ACC112 (cell line): ENCODE results near the gene GRIN1.
"Not testable (repeated sequence)": the region's sequence is repeated elsewhere in the genome, so short reads cannot be mapped to it uniquely, and the experiment has no call there.

ENCODE experiments used
- H2AFZ ChIP-seq: fragments of 200-600 bp; sonication (generic); one replicate; pipeline ENCODE4 v1.6.0; 2017; ENCODE audit warnings: antibody characterized with exemption, low read length; ENCODE audit not compliant: unreplicated experiment
- H3K27ac ChIP-seq: fragments of 200-600 bp; sonication (generic); 2 replicates; pipeline ENCODE4 v1.5.1; 2014; ENCODE audit warnings: low read depth, mild to moderate bottlenecking, antibody characterized with exemption, low read length, moderate library complexity
- H3K27me3 ChIP-seq: fragments of 200-600 bp; sonication (generic); 2 replicates; pipeline ENCODE4 v1.6.1; 2014; ENCODE audit warnings: mild to moderate bottlenecking, antibody characterized with exemption, low read length, moderate library complexity, mixed read lengths; ENCODE audit not compliant: insufficient read depth
- H3K36me3 ChIP-seq: fragments of 200-600 bp; sonication (generic); 2 replicates; pipeline ENCODE4 v1.6.1; 2016; ENCODE audit warnings: mild to moderate bottlenecking, antibody characterized with exemption, low read length, moderate library complexity, mixed read lengths; ENCODE audit not compliant: insufficient read depth
- H3K4me1 ChIP-seq: fragments of 200-600 bp; sonication (generic); one replicate; pipeline ENCODE4 v1.6.1; 2016; ENCODE audit warnings: low read length, mixed read lengths; ENCODE audit not compliant: insufficient read depth, unreplicated experiment, control insufficient read depth
- H3K4me3 ChIP-seq: fragments of 200-600 bp; sonication (generic); 2 replicates; pipeline ENCODE4 v1.5.1; 2014; ENCODE audit warnings: mild to moderate bottlenecking, low read depth, low read length
- H3K79me2 ChIP-seq: fragments of 200-600 bp; sonication (generic); one replicate; pipeline ENCODE4 v1.6.0; 2016; ENCODE audit warnings: low read length; ENCODE audit not compliant: control insufficient read depth, unreplicated experiment, insufficient read depth

Gene GRIN1

GRCh38 chr9:137130176-137130755 lies 8.7 kb upstream of the GRIN1 start:
- Histone ChIP-seq H3K36me3 (no peaks in the 10 kb centered on the region), H3K4me3 (peak overlapping the region; percentile 80), H3K4me1 (peaks cover 15% of the 10 kb centered on the region), H3K79me2 (peaks cover 25% of the 10 kb centered on the region), H3K27me3 (no peaks in the 10 kb centered on the region), H2AFZ (peak overlapping the region; percentile 19), H3K27ac (peak overlapping the region; percentile 22; the same call in 1 of the 2 replicates)

DNA sequence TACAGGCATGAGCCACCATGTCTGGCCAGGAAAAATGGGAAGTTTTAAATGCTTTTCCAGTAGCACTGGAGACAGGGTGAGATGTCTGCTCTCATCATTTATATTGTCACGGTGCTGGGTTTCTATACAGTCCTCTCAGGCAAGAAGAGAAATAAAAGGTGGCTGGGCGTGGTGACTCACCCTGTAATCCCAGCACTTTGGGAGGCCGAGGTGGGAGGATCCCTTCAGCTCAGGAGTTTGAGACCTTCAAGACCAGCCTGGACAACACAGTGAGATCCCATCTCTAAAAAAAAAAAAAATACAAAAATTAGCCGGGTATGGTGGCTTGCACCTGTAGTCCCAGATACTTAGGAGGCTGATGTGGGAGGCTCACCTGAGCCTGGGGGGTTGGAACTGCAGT lies 4.8 kb upstream of the GRIN1 start:
- H3K4me3 ChIP-seq = no peak overlapping the region
- H3K4me1 ChIP-seq = no peaks in the 10 kb centered on the region
- H2AFZ ChIP-seq = no peak overlapping the region
- H3K79me2 ChIP-seq = peaks cover 2% of the 10 kb centered on the region
- H3K27me3 ChIP-seq = peaks cover 30% of the 10 kb centered on the region
- no peaks in the 10 kb centered on the region for H3K36me3 ChIP-seq
- H3K27ac ChIP-seq = no peak overlapping the region

GRCh38 chr9:137135154-137135553 lies 3.8 kb upstream of the GRIN1 start:
- not testable (repeated sequence) for H2AFZ ChIP-seq, H3K36me3 ChIP-seq, H3K4me1 ChIP-seq, H3K4me3 ChIP-seq, H3K79me2 ChIP-seq, H3K27ac ChIP-seq
- peaks cover 39% of the 10 kb centered on the region for H3K27me3 ChIP-seq

DNA sequence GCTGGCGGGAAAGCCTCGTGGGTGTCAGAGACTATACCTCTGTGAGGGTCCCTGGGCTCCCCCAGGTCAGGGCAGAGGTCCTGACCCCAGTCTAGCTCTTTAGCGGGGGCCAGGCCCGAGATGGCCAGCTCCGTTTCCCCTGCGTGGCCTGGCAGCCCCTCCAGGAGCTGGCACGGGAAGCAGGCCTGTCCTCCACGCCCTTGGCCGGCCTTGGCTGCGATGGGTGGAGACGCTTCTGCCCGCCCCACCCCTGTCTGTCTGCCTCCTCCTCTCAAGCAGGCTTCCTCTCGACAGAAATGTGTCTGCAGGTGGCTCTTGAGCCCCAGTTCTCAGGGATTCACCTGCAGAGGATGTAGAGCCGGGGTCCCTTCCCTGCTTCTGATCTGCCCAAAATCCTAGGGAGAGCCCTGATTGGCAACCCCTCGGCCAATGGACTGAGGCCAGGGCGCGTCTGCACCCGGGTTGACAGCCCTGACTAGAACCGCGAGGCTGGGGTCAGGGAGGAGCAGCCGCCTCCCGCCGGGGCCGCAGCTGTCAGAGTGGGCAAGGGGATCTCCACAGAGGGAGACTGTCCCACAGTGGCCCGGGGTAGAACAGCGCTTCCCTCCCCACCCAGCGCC lies 2.6 kb upstream of the GRIN1 start:
- no peak overlapping the region for H3K4me3 ChIP-seq

DNA sequence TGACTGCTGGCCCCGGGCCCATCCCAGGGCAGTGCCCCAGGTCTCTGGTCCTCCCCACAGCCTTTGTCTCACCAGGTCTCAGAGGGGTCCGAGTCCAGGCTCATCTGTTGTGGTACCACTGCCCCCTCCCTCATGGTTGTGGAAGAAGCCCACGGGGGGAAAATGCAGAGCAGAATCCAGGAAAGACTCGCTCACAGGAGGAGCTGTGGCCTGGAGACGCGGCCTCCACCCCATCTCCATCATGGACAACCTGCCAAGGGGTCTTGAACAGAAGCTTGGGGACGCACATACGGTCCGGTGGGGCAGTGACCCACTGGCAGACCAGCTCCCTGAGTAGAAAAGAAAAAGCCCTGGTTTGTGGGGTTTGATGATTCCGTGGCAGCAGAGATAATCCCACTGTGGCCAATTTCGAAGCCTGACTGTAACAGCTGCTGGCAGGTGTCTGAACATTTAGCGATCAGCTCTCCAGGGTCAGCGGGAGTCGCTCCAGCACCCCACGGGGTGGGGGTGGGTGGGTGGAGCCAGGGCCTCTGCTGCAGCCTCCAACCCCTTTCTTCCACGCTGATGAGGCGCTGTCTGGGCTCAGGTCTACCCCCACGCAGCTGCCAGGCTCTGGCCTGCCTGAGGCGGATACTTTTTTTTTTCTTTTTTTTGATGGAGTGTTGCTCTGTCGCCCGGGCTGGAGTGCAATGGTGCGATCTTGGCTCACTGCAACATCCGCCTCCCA lies 1.9 kb upstream of the GRIN1 start:
- H3K4me3 ChIP-seq = no peak overlapping the region

More for the DNA sequence above, 2.6 kb upstream of the GRIN1 start:
- no peak overlapping the region for H2AFZ ChIP-seq
- no peak overlapping the region for H3K27ac ChIP-seq
- no peaks in the 10 kb centered on the region for H3K79me2 ChIP-seq
- H3K36me3 ChIP-seq = no peaks in the 10 kb centered on the region
- no peaks in the 10 kb centered on the region for H3K4me1 ChIP-seq
- peaks cover 51% of the 10 kb centered on the region for H3K27me3 ChIP-seq

DNA sequence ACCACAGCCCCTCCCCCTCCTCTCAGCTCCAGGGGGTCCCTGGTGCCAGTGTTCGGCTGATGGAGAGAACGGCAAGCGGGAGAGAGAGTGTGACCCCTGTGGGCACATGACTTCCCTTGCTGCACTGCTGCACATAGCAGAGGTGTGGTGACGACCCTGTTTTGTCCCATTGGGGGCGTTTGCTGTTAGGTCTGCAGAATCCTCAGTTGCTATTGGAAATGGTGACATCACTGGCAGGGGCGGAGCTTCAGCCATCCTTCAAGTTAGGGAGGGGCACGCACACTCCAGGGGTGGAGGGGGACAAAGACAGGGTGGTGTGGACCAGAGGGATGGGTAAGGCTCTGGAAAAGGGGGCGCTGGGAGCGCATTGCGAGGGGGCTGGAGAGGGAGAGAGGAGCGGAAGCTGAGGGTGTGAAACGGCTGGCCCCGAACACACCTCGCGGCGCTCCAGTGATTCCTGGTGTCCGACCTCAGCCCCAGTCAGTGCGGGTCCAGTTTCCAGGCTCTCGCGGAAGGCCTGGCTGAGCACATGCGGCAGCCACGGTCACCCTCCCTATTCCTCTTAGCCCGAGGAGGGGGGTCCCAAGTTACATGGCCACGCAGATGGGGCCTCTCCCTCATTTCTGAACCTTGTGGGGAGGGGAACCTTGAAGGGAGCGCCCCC lies 764 bp upstream of the GRIN1 start:
- no peaks in the 10 kb centered on the region for H3K79me2 ChIP-seq
- H3K4me1 ChIP-seq = no peaks in the 10 kb centered on the region
- no peak overlapping the region for H3K4me3 ChIP-seq
- H3K27me3 ChIP-seq = peaks cover 67% of the 10 kb centered on the region
- H3K27ac ChIP-seq = no peak overlapping the region
- no peaks in the 10 kb centered on the region for H3K36me3 ChIP-seq
- no peak overlapping the region for H2AFZ ChIP-seq

More for the DNA sequence above, 1.9 kb upstream of the GRIN1 start:
- Histone ChIP-seq H2AFZ (no peak overlapping the region), H3K27ac (no peak overlapping the region), H3K4me1 (no peaks in the 10 kb centered on the region), H3K27me3 (peaks cover 56% of the 10 kb centered on the region), H3K36me3 (no peaks in the 10 kb centered on the region), H3K79me2 (no peaks in the 10 kb centered on the region)

GRCh38 chr9:137139468-137140150 lies 655 bp downstream of the GRIN1 start:
- Histone ChIP-seq H3K4me1 (no peaks in the 10 kb centered on the region), H3K4me3 (no peak overlapping the region), H3K27ac (no peak overlapping the region), H3K79me2 (no peaks in the 10 kb centered on the region), H2AFZ (no peak overlapping the region), H3K36me3 (no peaks in the 10 kb centered on the region), H3K27me3 (peaks cover 68% of the 10 kb centered on the region)

GRCh38 chr9:137140151-137141012 lies 1.4 kb downstream of the GRIN1 start:
- Histone ChIP-seq H3K4me1 (no peaks in the 10 kb centered on the region), H3K4me3 (no peak overlapping the region), H3K79me2 (no peaks in the 10 kb centered on the region), H2AFZ (no peak overlapping the region), H3K36me3 (no peaks in the 10 kb centered on the region), H3K27ac (no peak overlapping the region), H3K27me3 (peaks cover 68% of the 10 kb centered on the region)

DNA sequence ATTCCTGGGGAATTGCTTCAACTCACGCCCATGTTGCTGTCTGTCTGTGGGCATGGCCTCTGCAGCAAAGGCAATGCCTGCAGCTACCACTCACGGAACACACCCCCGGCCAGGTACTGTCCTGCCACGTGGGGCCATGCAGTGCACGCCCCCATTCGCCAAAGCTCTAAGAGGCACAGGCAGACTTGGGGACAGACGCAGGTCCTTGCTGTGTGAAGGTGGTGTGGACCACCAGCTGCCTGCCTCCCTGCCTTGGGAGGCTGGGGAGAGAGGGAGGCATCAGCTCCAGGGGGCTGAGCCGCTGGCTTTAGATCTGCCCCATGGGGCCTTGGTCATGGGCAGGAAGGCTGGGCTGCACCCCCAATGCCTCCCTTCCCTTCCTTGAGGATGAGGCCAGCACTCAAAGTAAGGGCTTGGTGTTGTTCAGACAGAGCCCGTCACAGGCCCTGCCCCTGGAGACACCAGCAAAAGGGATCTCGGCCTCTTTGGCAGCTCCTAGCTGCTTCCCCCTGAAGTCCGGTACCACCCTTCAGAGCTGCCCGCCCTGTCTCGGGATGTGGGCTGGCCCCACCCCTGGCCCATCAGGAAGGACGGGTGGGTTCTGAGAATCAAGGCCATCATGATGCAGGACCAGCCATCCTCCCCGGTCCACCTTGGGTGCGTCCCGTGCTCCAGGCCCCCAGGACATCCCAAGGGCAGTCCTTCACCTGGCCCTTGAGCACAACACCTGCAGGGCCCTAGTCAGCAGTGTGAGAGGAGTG lies 2.3 kb downstream of the GRIN1 start:
- Histone ChIP-seq H3K4me3 (no peak overlapping the region), H3K27ac (no peak overlapping the region), H3K79me2 (no peaks in the 10 kb centered on the region), H3K4me1 (no peaks in the 10 kb centered on the region), H2AFZ (no peak overlapping the region), H3K27me3 (peaks cover 62% of the 10 kb centered on the region), H3K36me3 (no peaks in the 10 kb centered on the region)
